Measurements from ENCODE around the gene VPREB1. TPM values are rescaled to one million over a fixed set of nuclear protein-coding genes. Genes with fewer than 3 reads are reported as not detected.

The VPREB1 gene
- total RNA-seq, 1 donor from 2014 or later, result not detected

DNA sequence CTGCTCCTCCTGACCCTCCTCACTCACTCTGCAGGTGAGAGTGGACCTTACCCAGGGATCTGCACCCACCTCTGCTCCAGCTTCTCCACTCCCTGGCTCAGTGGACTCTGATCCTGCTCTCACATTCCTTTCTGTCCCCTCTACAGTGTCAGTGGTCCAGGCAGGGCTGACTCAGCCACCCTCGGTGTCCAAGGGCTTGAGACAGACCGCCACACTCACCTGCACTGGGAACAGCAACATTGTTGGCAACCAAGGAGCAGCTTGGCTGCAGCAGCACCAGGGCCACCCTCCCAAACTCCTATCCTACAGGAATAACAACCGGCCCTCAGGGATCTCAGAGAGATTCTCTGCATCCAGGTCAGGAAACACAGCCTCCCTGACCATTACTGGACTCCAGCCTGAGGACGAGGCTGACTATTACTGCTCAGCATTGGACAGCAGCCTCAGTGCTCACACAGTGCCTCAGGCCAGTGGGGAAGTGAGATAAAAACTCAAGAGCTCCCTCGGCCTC, 29.7 kb upstream of the VPREB1 start:
- Mint-ChIP-seq H3K4me1 (ENCODE audit: low read depth, unreplicated experiment) (no peaks in the 10 kb centered on the region), H3K9me3 (ENCODE audit: unreplicated experiment) (peaks cover 2% of the 10 kb centered on the region), H3K27ac (ENCODE audit: unreplicated experiment) (no peak overlapping the region), H3K4me3 (ENCODE audit: unreplicated experiment) (no peak overlapping the region), H3K27me3 (ENCODE audit: unreplicated experiment) (peaks cover 20% of the 10 kb centered on the region), H3K36me3 (ENCODE audit: unreplicated experiment) (no peaks in the 10 kb centered on the region)
- TF ChIP-seq, protein P1, sequence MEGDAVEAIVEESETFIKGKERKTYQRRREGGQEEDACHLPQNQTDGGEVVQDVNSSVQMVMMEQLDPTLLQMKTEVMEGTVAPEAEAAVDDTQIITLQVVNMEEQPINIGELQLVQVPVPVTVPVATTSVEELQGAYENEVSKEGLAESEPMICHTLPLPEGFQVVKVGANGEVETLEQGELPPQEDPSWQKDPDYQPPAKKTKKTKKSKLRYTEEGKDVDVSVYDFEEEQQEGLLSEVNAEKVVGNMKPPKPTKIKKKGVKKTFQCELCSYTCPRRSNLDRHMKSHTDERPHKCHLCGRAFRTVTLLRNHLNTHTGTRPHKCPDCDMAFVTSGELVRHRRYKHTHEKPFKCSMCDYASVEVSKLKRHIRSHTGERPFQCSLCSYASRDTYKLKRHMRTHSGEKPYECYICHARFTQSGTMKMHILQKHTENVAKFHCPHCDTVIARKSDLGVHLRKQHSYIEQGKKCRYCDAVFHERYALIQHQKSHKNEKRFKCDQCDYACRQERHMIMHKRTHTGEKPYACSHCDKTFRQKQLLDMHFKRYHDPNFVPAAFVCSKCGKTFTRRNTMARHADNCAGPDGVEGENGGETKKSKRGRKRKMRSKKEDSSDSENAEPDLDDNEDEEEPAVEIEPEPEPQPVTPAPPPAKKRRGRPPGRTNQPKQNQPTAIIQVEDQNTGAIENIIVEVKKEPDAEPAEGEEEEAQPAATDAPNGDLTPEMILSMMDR (IDR thresholded peaks at IDR 0.05; ENCODE audit: partially characterized antibody, unreplicated experiment), result no peak
- DNase-seq, result no peak

DNA sequence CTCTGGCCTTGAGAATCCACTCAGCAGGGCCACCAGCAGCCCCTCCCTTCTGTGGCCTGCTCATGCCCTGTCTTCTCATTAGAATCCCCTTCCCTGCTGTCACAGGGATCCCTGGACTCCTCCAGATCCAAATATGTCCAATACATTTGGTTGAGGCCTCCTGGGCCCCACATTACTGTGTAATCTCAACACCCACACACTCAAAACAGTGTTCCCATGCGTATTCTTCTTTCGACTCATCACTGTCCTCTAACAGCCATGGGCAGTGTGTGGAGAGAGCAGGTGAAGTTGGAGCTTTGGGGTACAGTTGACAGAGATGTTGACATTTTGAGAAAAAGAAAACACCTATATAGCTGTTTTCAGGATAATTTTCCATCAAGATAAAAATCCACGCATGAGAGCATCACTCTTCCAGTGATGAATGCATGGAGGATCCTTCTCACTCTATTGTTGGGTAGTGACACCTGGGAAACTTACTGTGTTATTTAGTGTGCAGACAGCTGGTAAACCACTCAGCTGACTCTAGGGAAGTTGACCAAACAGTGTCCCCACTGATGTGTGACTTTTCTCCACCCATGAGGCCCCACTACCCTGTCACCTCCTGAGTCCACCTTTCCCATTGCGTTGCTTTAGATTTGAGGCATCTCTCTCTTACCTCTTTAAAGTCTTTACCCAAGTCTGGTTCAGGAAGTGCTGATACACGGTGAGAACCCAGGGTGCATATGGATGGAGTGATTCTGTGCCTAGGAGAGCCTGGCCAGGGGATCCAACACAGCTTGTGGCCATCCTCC, 28.7 kb upstream of the VPREB1 start:
- TF ChIP-seq, protein P1 (IDR thresholded peaks at IDR 0.05; ENCODE audit: partially characterized antibody, unreplicated experiment), result no peak
- no peak overlapping the region for H3K4me3 Mint-ChIP-seq (ENCODE audit: unreplicated experiment)
- no peak overlapping the region for H3K27ac Mint-ChIP-seq (ENCODE audit: unreplicated experiment)

DNA sequence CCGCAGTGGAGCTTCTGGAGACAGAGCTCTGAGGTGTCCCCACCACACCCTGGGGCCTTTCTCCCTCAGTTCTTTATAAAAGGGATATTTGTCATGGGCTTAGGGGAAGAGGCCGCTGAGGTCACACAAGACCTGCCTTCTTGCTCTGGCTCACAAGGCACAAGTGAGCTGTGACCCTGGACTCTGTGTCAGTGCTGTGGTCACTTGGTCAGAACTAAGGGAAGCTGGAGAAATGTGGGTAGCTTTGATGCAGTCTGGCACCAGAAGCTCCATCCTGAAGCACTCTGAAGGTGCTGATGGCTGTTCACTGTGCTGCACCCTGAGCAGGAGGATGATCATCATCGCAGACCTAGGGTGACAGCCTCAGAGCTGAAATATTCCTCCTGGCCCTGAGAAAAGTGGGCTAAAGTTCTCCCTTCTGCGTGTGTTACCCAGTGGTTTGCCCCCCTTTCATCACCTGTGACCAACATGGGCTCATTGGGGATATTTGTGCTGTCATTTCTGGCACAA, 28.1 kb upstream of the VPREB1 start:
- Mint-ChIP-seq H3K27me3 (ENCODE audit: unreplicated experiment) (peaks cover 15% of the 10 kb centered on the region), H3K9me3 (ENCODE audit: unreplicated experiment) (peaks cover 2% of the 10 kb centered on the region), H3K4me3 (ENCODE audit: unreplicated experiment) (no peak overlapping the region), H3K27ac (ENCODE audit: unreplicated experiment) (no peak overlapping the region), H3K4me1 (ENCODE audit: low read depth, unreplicated experiment) (no peaks in the 10 kb centered on the region), H3K36me3 (ENCODE audit: unreplicated experiment) (no peaks in the 10 kb centered on the region)
- TF ChIP-seq, protein P1 (IDR thresholded peaks at IDR 0.05; ENCODE audit: partially characterized antibody, unreplicated experiment), result no peak
- no peak for DNase-seq

More for the DNA sequence above, 28.7 kb upstream of the VPREB1 start:
- Mint-ChIP-seq H3K27me3 (ENCODE audit: unreplicated experiment) (peaks cover 20% of the 10 kb centered on the region), H3K9me3 (ENCODE audit: unreplicated experiment) (peaks cover 2% of the 10 kb centered on the region), H3K36me3 (ENCODE audit: unreplicated experiment) (no peaks in the 10 kb centered on the region), H3K4me1 (ENCODE audit: low read depth, unreplicated experiment) (no peaks in the 10 kb centered on the region)
- DNase-seq, result no peak

DNA sequence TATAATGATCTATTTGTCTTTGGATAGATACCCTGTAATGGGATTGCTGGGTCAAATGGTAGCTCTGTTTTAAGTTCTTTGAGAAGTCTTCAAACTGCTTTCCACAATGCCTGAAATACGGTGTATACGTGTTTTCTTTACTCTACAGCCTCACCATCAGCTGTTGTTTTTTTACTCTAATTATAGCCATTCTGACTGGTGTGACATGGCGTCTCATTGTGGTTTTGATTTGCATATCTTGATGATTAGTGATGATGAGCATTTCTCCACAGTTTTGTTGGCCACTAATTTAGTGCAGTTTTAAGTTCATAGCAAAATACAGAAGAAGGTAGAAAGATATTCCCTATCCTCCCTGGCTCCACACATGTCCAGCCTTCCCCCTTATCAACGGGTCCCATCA, 26.3 kb upstream of the VPREB1 start:
- Mint-ChIP-seq H3K4me3 (ENCODE audit: unreplicated experiment) (no peak overlapping the region), H3K9me3 (ENCODE audit: unreplicated experiment) (no peaks in the 10 kb centered on the region), H3K27me3 (ENCODE audit: unreplicated experiment) (peaks cover 13% of the 10 kb centered on the region), H3K27ac (ENCODE audit: unreplicated experiment) (no peak overlapping the region), H3K36me3 (ENCODE audit: unreplicated experiment) (no peaks in the 10 kb centered on the region), H3K4me1 (ENCODE audit: low read depth, unreplicated experiment) (no peaks in the 10 kb centered on the region)
- no peak for DNase-seq
- TF ChIP-seq, protein P1 (IDR thresholded peaks at IDR 0.05; ENCODE audit: partially characterized antibody, unreplicated experiment), result no peak

All from glutamatergic neuron (in vitro differentiated cells).